ENCODE data around the gene TRMT10B. TPM values are rescaled to one million over a fixed set of nuclear protein-coding genes. Genes with fewer than 3 reads are reported as not detected.

The TRMT10B gene
- total and polyA plus RNA-seq, 2 donors (not counting 1 experiment from before 2014, with no cell fraction given), result 5.6 to 7.5 TPM

DNA sequence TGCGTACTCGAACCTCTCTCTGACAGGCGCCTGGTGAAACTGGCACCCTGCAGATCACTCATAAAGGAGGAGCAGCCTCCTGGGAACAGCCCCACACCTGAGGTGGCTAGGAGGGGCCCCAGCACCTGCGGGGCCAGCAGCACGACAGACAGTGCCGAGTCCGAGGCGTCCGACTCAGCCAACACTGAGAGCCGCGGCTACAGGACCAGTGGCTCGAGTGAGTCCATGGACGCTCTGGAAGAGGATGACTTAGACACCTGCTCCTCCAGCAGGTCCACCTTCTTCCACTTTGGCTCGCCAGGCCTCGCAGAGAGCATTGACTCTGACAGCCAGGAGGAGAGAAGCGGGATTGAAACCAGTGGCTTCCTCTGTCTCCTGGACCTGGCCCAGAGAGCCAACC is 13.5 kb upstream of the TRMT10B start:
- no peaks in the 10 kb centered on the region for H4K20me1 ChIP-seq (ENCODE audit: control insufficient read depth, extremely low read depth, insufficient read depth, low read length)
- no peak overlapping the region for H3K27ac ChIP-seq (ENCODE audit: insufficient read depth, low read length)
- H3K4me3 ChIP-seq (replicated peaks in 1 of 4; ENCODE audit: control extremely low read depth in 1 of 4, insufficient read depth in 1 of 4, low read depth in 3 of 4, low read length in 4 of 4), result no peak overlapping the region
- TF ChIP-seq, protein P1, sequence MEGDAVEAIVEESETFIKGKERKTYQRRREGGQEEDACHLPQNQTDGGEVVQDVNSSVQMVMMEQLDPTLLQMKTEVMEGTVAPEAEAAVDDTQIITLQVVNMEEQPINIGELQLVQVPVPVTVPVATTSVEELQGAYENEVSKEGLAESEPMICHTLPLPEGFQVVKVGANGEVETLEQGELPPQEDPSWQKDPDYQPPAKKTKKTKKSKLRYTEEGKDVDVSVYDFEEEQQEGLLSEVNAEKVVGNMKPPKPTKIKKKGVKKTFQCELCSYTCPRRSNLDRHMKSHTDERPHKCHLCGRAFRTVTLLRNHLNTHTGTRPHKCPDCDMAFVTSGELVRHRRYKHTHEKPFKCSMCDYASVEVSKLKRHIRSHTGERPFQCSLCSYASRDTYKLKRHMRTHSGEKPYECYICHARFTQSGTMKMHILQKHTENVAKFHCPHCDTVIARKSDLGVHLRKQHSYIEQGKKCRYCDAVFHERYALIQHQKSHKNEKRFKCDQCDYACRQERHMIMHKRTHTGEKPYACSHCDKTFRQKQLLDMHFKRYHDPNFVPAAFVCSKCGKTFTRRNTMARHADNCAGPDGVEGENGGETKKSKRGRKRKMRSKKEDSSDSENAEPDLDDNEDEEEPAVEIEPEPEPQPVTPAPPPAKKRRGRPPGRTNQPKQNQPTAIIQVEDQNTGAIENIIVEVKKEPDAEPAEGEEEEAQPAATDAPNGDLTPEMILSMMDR (conservative IDR thresholded peaks at IDR 0.05 in 1 of 2, IDR thresholded peaks at IDR 0.05 in 1 of 2; ENCODE audit: low read depth in 1 of 2, low read length in 2 of 2), result no peak
- no peak for TF ChIP-seq EZH2 (IDR thresholded peaks at IDR 0.05; ENCODE audit: low read length, missing control alignments)
- no peaks in the 10 kb centered on the region for H3K9me3 ChIP-seq (ENCODE audit: control insufficient read depth, insufficient read depth, low read depth, low read length)
- DNase-seq (ENCODE audit: low read depth in 2 of 2), result no peak
- no peak overlapping the region for H2AFZ ChIP-seq (ENCODE audit: low read length)
- H3K27me3 ChIP-seq (ENCODE audit: control insufficient read depth, insufficient read depth, low read length), result peaks cover 9% of the 10 kb centered on the region
- no peak overlapping the region for H3K9ac ChIP-seq (ENCODE audit: insufficient read depth, low read length)
- no peak overlapping the region for H3K4me2 ChIP-seq (ENCODE audit: extremely low read depth, insufficient read depth, low read length)
- H3K36me3 ChIP-seq (ENCODE audit: control insufficient read depth, insufficient read depth, low read length), result no peaks in the 10 kb centered on the region
- no peaks in the 10 kb centered on the region for H3K4me1 ChIP-seq (ENCODE audit: control insufficient read depth, extremely low read depth, insufficient read depth, low read length)
- no peaks in the 10 kb centered on the region for H3K79me2 ChIP-seq (ENCODE audit: control insufficient read depth, insufficient read depth, low read length)

DNA sequence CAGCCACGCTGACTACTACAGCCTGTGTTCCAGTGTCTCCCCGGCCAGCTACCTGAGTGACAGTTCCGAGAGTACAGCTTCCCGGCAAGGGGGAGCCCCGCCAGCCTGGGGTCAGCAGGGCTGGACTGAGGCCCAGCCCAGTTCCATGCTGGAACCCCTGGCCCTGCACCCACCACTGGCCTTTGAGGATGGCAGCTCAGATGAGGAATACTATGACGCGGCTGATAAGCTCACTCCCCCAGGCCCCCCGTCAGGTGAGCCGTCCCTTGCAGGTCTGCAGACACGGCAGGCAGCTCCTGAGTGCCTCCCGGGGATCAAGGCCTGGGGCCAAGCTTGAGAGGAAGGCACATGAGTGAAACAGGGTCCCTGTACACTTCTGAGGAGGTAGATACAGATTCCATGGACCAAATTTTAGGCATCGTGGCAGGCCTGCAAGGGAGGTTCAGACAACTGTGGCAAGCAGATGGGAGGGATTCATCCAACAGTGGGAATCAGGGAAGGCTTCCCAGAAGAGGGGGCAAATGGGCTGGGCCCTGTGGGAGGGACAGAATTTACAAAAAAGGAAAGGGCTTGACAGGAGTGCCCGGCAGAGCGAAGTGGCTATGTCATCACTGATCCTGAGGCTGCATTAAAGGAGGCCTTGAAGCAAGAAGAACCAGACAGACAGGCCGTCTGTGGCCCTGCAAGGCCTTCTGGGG is 12.8 kb upstream of the TRMT10B start:
- TF ChIP-seq EZH2 (IDR thresholded peaks at IDR 0.05; ENCODE audit: low read length, missing control alignments), result no peak
- TF ChIP-seq, protein P1 (conservative IDR thresholded peaks at IDR 0.05 in 1 of 2, IDR thresholded peaks at IDR 0.05 in 1 of 2; ENCODE audit: low read depth in 1 of 2, low read length in 2 of 2), result no peak
- Histone ChIP-seq H3K9ac (ENCODE audit: insufficient read depth, low read length) (no peak overlapping the region), H3K36me3 (ENCODE audit: control insufficient read depth, insufficient read depth, low read length) (no peaks in the 10 kb centered on the region), H3K4me3 (replicated peaks in 1 of 4; ENCODE audit: control extremely low read depth in 1 of 4, insufficient read depth in 1 of 4, low read depth in 3 of 4, low read length in 4 of 4) (no peak overlapping the region), H3K79me2 (ENCODE audit: control insufficient read depth, insufficient read depth, low read length) (no peaks in the 10 kb centered on the region), H3K27me3 (ENCODE audit: control insufficient read depth, insufficient read depth, low read length) (peaks cover 11% of the 10 kb centered on the region), H3K4me2 (ENCODE audit: extremely low read depth, insufficient read depth, low read length) (no peak overlapping the region), H2AFZ (ENCODE audit: low read length) (no peak overlapping the region), H3K4me1 (ENCODE audit: control insufficient read depth, extremely low read depth, insufficient read depth, low read length) (no peaks in the 10 kb centered on the region), H3K27ac (ENCODE audit: insufficient read depth, low read length) (no peak overlapping the region), H4K20me1 (ENCODE audit: control insufficient read depth, extremely low read depth, insufficient read depth, low read length) (no peaks in the 10 kb centered on the region), H3K9me3 (ENCODE audit: control insufficient read depth, insufficient read depth, low read depth, low read length) (no peaks in the 10 kb centered on the region)
- no peak for DNase-seq (ENCODE audit: low read depth in 2 of 2)

DNA sequence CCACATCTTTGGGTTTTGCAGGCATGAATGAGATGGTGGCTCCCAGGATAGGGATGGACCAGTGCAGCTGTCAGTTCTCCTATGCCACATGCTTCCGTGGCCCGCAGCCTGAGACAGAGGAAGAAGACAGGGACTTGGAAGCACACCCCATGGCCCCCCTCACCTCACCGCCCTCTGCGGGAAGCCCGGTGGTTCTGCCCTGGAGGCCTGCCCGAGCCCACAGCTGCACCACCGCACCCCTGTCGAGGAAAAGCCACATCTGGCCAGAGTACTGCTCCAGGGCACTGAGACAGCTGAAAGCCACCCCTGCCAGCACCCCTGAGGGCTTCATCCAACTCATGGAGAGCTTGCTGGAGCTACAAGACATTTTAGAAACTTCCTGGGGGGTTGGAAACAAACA is 7.6 kb upstream of the TRMT10B start:
- H3K27me3 ChIP-seq (ENCODE audit: control insufficient read depth, insufficient read depth, low read length), result peaks cover 2% of the 10 kb centered on the region

More for the DNA sequence above, 7.6 kb upstream of the TRMT10B start:
- Histone ChIP-seq H4K20me1 (ENCODE audit: control insufficient read depth, extremely low read depth, insufficient read depth, low read length) (no peaks in the 10 kb centered on the region), H3K9me3 (ENCODE audit: control insufficient read depth, insufficient read depth, low read depth, low read length) (no peaks in the 10 kb centered on the region), H3K36me3 (ENCODE audit: control insufficient read depth, insufficient read depth, low read length) (no peaks in the 10 kb centered on the region), H3K4me1 (ENCODE audit: control insufficient read depth, extremely low read depth, insufficient read depth, low read length) (no peaks in the 10 kb centered on the region), H3K27ac (ENCODE audit: insufficient read depth, low read length) (no peak overlapping the region), H3K79me2 (ENCODE audit: control insufficient read depth, insufficient read depth, low read length) (no peaks in the 10 kb centered on the region), H3K9ac (ENCODE audit: insufficient read depth, low read length) (no peak overlapping the region), H2AFZ (ENCODE audit: low read length) (no peak overlapping the region), H3K4me2 (ENCODE audit: extremely low read depth, insufficient read depth, low read length) (no peak overlapping the region), H3K4me3 (replicated peaks in 1 of 4; ENCODE audit: control extremely low read depth in 1 of 4, insufficient read depth in 1 of 4, low read depth in 3 of 4, low read length in 4 of 4) (no peak overlapping the region)
- TF ChIP-seq EZH2 (IDR thresholded peaks at IDR 0.05; ENCODE audit: low read length, missing control alignments), result no peak
- TF ChIP-seq, protein P1 (conservative IDR thresholded peaks at IDR 0.05 in 1 of 2, IDR thresholded peaks at IDR 0.05 in 1 of 2; ENCODE audit: low read depth in 1 of 2, low read length in 2 of 2), result no peak
- DNase-seq (ENCODE audit: low read depth in 2 of 2), result no peak

Data from fibroblast of lung (primary cell).